ENCODE measurements around the gene NECTIN2.
A peak's percentile ranks its signal among the peaks of the same experiment; 100 is the strongest.

The NECTIN2 gene

DNA sequence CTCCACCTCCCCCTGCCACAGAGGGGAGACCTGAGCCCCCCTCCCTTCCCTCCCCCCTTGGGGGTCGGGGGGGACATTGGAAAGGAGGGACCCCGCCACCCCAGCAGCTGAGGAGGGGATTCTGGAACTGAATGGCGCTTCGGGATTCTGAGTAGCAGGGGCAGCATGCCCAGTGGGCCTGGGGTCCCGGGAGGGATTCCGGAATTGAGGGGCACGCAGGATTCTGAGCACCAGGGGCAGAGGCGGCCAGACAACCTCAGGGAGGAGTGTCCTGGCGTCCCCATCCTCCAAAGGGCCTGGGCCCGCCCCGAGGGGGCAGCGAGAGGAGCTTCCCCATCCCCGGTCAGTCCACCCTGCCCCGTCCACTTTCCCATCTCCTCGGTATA, 57.1 kb downstream of the NECTIN2 start:
- H3K4me2 ChIP-seq (ENCODE audit: low read length) = no peak overlapping the region
- no peaks in the 10 kb centered on the region for H3K9me2 ChIP-seq (replicated peaks; ENCODE audit: control insufficient read depth, low read length)
- H3K4me3 ChIP-seq (ENCODE audit: low read length) = no peak overlapping the region
- H3K36me3 ChIP-seq (ENCODE audit: control insufficient read depth, low read length) = peaks cover 44% of the 10 kb centered on the region
- peaks cover 10% of the 10 kb centered on the region; the same call in 1 of the 2 replicates for H4K20me1 ChIP-seq (ENCODE audit: control insufficient read depth, insufficient read depth, low read depth, low read length)
- peaks cover 2% of the 10 kb centered on the region for H3F3A ChIP-seq (ENCODE audit: control insufficient read depth, insufficient read depth)
- peaks cover 13% of the 10 kb centered on the region for H3K4me1 ChIP-seq (ENCODE audit: control insufficient read depth, low read length)
- no peaks in the 10 kb centered on the region for H3K79me2 ChIP-seq (ENCODE audit: control insufficient read depth, low read length)
- peaks cover 14% of the 10 kb centered on the region for H3K27me3 ChIP-seq (ENCODE audit: control insufficient read depth, low read length)
- no peaks in the 10 kb centered on the region for H3K9me3 ChIP-seq (ENCODE audit: control insufficient read depth, insufficient read depth, low read length)
- TF ChIP-seq CTCF (IDR thresholded peaks at IDR 0.05; ENCODE audit: low read depth, low read length, poor library complexity, severe bottlenecking) (no peak), EZH2phosphoT487 (IDR thresholded peaks at IDR 0.05; ENCODE audit: borderline replicate concordance, low read length) (no peak)
- H3K27ac ChIP-seq (ENCODE audit: low read depth, low read length) = no peak overlapping the region

DNA sequence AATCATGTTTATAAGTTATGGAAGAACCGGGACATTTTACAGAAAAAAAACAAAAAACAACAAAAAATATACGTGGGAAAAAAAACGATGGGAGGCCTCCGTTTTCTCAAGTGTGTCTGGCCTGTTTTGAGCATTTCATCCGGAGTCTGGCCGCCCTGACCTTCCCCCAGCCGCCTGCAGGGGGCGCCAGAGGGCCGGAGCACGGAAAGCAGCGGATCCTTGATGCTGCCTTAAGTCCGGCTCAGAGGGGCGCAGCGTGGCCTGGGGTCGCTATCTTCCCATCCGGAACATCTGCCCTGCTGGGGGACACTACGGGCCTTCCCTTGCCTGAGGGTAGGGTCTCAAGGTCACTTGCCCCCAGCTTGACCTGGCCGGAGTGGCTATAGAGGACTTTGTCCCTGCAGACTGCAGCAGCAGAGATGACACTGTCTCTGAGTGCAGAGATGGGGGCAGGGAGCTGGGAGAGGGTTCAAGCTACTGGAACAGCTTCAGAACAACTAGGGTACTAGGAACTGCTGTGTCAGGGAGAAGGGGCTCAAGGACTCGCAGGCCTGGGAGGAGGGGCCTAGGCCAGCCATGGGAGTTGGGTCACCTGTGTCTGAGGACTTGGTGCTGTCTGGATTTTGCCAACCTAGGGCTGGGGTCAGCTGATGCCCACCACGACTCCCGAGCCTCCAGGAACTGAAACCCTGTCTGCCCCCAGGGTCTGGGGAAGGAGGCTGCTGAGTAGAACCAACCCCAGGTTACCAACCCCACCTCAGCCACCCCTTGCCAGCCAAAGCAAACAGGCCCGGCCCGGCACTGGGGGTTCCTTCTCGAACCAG, 57.7 kb downstream of the NECTIN2 start:
- H3K36me3 ChIP-seq (ENCODE audit: control insufficient read depth, low read length) = peaks cover 43% of the 10 kb centered on the region
- peaks cover 13% of the 10 kb centered on the region for H3K4me1 ChIP-seq (ENCODE audit: control insufficient read depth, low read length)

GRCh38 chr19:44904426-44904994, 58.4 kb downstream of the NECTIN2 start:
- Histone ChIP-seq H3F3A (ENCODE audit: control insufficient read depth, insufficient read depth) (peaks cover 2% of the 10 kb centered on the region), H3K4me1 (ENCODE audit: control insufficient read depth, low read length) (peaks cover 13% of the 10 kb centered on the region), H3K79me2 (ENCODE audit: control insufficient read depth, low read length) (no peaks in the 10 kb centered on the region), H3K9me2 (replicated peaks; ENCODE audit: control insufficient read depth, low read length) (no peaks in the 10 kb centered on the region), H3K9me3 (ENCODE audit: control insufficient read depth, insufficient read depth, low read length) (no peaks in the 10 kb centered on the region), H3K27me3 (ENCODE audit: control insufficient read depth, low read length) (peaks cover 14% of the 10 kb centered on the region), H3K4me3 (ENCODE audit: low read length) (no peak overlapping the region), H3K36me3 (ENCODE audit: control insufficient read depth, low read length) (peaks cover 39% of the 10 kb centered on the region), H3K27ac (ENCODE audit: low read depth, low read length) (no peak overlapping the region), H4K20me1 (ENCODE audit: control insufficient read depth, insufficient read depth, low read depth, low read length) (peaks cover 10% of the 10 kb centered on the region; the same call in 1 of the 2 replicates), H3K4me2 (ENCODE audit: low read length) (no peak overlapping the region)
- peak; percentile 60 for TF ChIP-seq CTCF (IDR thresholded peaks at IDR 0.05; ENCODE audit: low read depth, low read length, poor library complexity, severe bottlenecking)
- TF ChIP-seq EZH2phosphoT487 (IDR thresholded peaks at IDR 0.05; ENCODE audit: borderline replicate concordance, low read length) = no peak

More for the DNA sequence above, 57.7 kb downstream of the NECTIN2 start:
- TF ChIP-seq CTCF (IDR thresholded peaks at IDR 0.05; ENCODE audit: low read depth, low read length, poor library complexity, severe bottlenecking) = peak; percentile 98
- no peak for TF ChIP-seq EZH2phosphoT487 (IDR thresholded peaks at IDR 0.05; ENCODE audit: borderline replicate concordance, low read length)
- Histone ChIP-seq H3K9me2 (replicated peaks; ENCODE audit: control insufficient read depth, low read length) (no peaks in the 10 kb centered on the region), H3K4me3 (ENCODE audit: low read length) (no peak overlapping the region), H3K27me3 (ENCODE audit: control insufficient read depth, low read length) (peaks cover 14% of the 10 kb centered on the region), H3K27ac (ENCODE audit: low read depth, low read length) (no peak overlapping the region), H4K20me1 (ENCODE audit: control insufficient read depth, insufficient read depth, low read depth, low read length) (peaks cover 10% of the 10 kb centered on the region; the same call in 1 of the 2 replicates), H3K79me2 (ENCODE audit: control insufficient read depth, low read length) (no peaks in the 10 kb centered on the region), H3F3A (ENCODE audit: control insufficient read depth, insufficient read depth) (peaks cover 2% of the 10 kb centered on the region), H3K9me3 (ENCODE audit: control insufficient read depth, insufficient read depth, low read length) (no peaks in the 10 kb centered on the region), H3K4me2 (ENCODE audit: low read length) (0 out of 2 replicates have a peak overlapping the region, but pooled peaks have one; percentile 3)
